Kasumi-1 (cell line): ENCODE measurements around the gene REEP6.
"Not testable (repeated sequence)": the region's sequence is repeated elsewhere in the genome, so short reads cannot be mapped to it uniquely, and the experiment has no call there.

ENCODE experiments used
- DNase-seq, 2 experiments: peaks; one replicate each; lab custom pipeline; 2025; lab: John Stamatoyannopoulos, UW

Gene REEP6

DNA sequence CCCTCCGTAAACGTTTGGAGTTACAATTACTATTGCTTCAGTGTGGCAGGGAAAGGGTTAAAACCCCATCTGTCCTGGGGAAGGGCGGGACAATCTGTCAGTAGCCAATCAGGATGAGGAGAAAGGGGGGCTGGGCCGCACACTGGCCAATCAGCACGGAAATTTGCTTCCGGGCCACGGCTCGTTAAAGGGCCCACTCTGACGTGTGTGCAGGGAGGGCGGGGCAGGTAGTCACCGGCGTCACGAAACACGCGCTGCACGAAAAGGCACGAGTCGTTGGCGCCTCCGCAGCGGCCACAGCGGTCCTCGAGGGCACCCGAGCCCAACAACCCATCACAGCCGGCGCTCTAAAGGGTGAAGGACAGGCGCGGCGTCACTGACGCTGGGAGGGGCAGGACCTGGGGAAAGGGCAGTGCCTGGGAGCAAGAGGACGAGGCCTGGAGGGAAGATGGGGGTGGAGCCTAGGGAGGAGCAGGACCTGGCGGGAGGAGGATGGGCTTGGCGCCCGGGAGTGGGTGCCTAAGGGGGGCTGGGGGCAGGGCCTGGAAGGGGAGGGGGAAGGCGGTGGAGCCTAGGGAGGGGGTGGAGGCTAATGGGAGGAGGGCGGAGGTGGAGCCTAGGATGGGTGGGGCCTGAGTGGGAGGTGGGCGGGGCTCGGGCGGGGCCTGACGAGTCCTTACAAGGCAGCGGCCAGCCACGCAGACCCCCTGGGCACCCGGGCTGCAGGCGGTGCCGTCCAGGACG lies 17.0 kb downstream of the REEP6 start:
- DNase-seq = peak; percentile 86 to 90

GRCh38 chr19:1508507-1508856 lies 17.5 kb downstream of the REEP6 start:
- no peak for DNase-seq

GRCh38 chr19:1509602-1510441 lies 18.8 kb downstream of the REEP6 start:
- no peak for DNase-seq

DNA sequence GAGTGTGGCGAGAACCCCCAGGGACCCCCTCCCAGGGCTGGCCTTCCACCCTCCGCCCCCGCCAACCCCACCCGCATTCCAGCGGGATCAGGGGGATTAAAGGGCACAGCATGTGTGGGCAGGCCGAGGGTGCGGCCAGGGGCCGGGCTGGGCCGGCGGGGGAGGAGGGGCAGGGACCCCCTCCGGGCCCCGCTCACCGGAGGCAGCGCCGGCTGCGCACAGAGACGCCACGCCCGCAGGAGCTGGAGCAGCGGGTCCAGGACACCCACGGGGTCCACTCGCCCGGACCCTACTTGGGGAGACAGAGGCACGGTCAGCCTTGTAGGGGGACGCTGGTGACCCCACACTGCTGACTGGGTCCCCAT lies 19.4 kb downstream of the REEP6 start:
- DNase-seq = no peak

DNA sequence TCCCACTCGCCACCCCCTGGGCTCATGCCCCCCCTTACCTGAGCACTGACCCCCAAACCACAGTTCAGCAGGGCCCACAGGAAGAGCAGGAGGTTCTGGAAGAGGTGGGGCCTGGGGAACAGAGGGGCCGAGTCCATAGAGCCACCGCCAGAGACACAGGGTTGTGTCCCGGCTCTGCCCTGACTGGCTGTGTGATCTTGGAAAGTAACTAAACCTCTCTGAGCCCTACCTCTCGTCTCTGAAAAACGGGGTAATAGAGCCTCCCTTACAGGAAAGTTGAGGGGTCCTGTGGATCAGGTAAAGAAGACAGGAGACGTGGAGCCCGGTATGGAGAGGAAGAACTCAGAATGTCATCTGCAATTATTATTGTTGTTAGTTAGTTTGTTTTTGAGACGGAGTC lies 19.8 kb downstream of the REEP6 start:
- DNase-seq = no peak

GRCh38 chr19:1511318-1512317 lies 20.6 kb downstream of the REEP6 start:
- no peak for DNase-seq

- DNase-seq = no peak
Observed at GRCh38 chr19:1512671-1513498, 21.9 kb downstream of the REEP6 start, which contains the start of gene ADAMTSL5. TSS of gene ADAMTSL5 (minus strand) at chr19:1513019. CDS start at chr19:1510943, 2,076 bp downstream.

GRCh38 chr19:1513499-1514294 lies 22.7 kb downstream of the REEP6 start:
- DNase-seq = peak; percentile 27 to 47

DNA sequence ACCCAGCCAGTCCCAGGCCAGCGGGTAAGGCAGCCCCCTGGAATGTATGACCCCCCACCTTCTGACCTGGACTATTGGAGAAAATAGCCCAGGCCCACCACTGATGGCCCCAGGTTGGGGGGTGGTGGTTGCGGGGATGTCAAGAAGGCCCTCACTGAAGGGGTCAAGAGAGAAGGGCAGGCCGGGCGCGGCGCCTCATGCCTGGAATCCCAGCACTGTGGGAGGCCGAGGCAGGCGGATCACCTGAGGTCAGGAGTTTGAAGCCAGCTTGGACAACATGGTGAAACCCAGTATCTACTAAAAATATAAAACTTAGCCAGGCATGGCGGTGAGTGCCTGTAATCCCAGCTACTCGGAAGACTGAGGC lies 23.3 kb downstream of the REEP6 start:
- no peak for DNase-seq

DNA sequence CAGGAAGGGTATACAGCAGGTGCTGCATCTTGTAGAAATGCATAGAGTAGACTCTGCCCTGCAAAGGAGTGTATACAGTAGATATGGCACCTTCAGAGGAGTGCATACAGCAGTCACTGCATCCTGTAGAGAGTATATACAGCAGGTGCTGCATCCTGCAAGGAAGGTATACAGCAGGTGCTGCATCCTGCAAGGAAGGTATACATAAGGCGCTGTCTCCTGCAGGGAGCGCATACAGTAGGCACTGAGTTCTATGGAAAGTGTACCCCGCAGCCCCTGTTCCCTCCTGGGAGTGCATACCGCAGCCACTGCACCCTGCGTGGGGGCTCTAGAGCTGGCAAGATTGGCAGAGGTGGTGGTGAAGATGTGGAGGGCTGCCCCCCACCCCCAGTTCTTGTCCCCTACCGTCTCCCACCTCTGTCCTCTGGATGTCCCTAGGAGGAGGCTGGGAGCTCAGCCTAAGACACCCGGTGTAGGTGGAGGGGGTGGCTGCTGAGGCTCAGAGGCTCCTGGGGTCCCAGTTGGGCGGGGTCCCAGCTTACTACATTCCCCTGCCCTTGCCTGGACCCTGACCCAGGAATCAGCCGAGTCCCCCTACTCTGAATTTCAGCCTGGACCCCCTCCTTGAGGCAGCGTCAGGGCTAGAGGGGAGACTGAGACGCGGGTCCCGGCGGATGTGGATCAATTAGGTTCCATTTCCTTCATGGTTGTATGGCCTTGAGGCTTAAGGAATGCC lies 24.2 kb downstream of the REEP6 start:
- no peak for DNase-seq

DNA sequence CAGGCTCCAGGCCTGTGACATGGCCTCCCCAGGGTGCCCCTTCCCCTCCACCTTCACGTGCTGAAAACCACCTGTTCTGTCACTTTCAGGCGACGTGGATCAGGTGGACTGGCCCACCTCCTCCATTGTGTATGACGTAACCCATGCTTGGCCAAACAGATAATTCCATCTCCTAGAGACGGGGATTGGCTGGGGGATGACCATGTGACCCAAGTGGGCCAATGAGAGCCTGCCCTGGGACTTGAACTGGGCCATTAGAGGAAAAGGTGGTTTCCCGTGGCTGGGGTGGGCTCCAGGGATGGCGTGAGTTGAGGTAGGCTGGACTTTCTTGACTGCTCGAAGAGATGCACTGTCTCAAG lies 25.4 kb downstream of the REEP6 start:
- DNase-seq = no peak

DNA sequence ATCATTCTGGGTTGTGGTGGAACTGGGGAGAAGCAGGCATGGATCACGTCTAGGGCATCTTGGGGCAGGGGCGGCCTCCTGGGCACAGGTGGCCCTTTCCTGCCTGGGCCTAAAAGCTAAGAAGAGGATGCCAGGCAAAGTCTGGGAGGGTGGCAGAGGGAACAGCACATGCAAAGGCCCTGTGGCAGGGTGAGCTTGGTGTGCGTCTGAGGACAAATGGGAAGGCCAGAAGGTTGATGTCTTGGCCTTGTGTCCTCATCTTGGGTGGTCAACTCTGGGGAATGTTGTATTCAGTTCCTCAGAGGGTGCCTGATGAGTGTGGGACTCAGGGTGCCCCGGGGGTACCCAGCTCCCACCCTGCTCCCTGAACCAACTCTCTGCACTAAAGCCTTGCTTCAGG lies 27.5 kb downstream of the REEP6 start:
- DNase-seq = no peak

- DNase-seq = not testable (repeated sequence)
Observed at GRCh38 chr19:1519802-1520201, 28.8 kb downstream of the REEP6 start.

- DNase-seq = no peak
Observed at GRCh38 chr19:1520203-1520780, 29.3 kb downstream of the REEP6 start.

DNA sequence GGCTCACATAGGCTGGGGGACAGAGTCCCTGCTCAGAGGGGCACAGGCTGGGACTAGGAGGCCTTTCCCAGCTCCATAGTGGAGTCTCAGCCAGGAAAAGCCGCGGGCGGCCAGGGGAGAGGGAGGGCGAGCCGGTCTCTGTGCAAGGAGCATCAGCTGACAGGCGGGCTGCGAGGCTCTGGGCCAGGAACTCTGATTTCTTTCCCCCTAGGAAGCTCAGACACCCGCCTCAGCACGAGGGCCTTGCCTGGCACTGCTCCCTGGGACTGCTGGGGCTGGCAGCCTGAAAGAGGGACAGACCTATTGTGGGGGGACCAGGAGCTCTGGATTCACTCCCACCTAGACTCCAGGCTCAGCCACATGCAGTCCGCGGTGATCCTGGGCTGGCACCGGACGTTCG lies 30.7 kb downstream of the REEP6 start:
- no peak for DNase-seq

DNA sequence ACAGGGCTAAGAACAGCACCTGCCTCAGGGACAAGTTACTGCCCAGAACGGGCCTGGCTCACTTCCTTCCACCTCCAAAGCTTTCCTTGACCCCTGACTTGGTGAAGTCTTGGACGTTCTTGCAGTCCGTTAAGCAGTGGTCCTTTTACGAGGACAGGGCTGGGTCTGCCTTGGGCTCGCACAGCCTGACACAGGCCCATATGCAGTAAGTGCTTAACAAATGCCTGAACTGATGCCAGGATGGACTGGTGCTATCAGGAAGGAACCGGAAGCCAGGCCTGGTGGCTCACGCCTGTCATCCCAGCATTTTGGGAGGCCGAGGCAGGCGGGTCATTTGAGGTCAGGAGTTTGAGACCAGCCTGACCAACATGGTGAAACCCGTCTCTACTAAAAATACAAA lies 31.1 kb downstream of the REEP6 start:
- no peak for DNase-seq

DNA sequence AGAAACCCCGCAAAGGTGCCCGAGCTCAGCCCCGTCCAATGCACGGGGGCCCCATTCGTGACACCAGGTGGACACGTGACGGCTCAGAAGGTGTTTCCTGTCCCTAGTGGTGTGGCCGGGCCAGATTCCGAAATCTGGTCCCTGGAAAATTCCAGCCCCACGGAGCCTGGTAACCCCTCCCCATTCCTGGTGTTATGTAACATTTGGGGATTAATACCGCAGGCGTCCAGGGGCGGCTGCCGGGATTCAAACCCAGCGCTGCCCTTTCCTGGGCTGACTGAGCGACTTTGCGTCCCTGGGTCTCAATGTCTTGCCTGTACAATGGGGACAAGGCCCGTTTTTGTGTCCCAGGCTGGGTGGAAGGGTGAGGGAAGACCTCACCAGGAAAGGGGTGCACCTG lies 31.9 kb downstream of the REEP6 start:
- no peak for DNase-seq

DNA sequence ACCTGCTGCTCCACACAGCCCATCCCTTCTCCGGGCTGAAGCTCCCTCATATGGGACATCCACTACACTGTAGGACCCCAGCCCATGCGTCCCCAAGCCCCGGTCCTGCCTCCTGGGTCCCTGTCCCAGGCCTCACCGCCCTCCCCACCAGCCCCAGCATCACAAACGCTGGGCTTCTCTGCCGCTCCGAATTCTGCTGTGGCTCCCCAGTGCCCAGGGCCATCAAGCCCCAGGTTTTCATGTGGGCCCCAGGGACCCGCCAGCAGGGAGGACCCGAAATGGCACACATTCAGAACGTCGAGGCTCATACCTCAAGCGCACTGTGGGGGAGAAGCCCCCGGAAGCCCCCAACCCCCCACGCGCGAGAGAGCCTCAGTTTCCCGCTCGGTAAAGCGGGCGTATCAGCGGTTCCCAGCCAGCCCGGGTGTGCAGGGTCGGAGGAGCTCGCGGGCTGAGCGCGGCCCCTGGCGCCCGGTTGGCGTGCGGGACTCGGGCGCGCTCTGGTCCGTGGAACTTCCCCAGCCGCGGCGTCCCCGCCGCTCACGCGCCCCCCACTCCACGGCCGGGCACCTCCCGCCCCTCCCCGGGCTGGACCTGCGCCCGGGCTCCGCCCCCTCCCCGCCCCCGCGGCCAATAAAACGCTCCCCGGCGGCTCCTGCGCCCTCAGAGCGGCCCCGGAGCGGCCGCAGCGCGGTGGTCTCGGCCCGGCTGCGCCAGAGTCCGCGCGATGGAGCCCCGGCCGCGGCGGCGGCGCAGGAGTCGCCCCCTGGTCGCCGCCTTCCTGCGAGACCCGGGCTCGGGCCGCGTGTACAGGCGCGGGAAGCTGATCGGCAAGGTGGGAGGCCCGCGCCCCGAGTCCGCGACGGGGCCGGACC lies 32.7 kb downstream of the REEP6 start, which contains the start of gene PLK5:
PLK5 (plus strand) TSS at position 666 of the 875 bp plus-strand sequence. CDS start 2,920 bp downstream, outside the sequence.
- DNase-seq = no peak
